SK-N-MC (cell line): ENCODE data around the gene ATP6V1A.

Source experiments
- EZH2 ChIP-seq: fragments of 200-600 bp; sonication (generic); IDR thresholded peaks from one replicate; pipeline ENCODE4 v1.6.1; 2017; ENCODE audit warnings: antibody characterized with exemption
- FOXP2 ChIP-seq: optimal IDR thresholded peaks from 2 replicates; pipeline ENCODE3; 2011; ENCODE audit warnings: mild to moderate bottlenecking, moderate library complexity; ENCODE audit not compliant: insufficient read depth; ENCODE audit errors: extremely low read length, control extremely low read depth

GRCh38 chr3:113838631-113839209 is 91.9 kb downstream of the ATP6V1A start, which contains the start of gene GRAMD1C:
- TF ChIP-seq EZH2, result no peak
- TF ChIP-seq FOXP2, result no peak
